ENCODE measurements around the gene FNIP1.

FNIP1 gene

DNA sequence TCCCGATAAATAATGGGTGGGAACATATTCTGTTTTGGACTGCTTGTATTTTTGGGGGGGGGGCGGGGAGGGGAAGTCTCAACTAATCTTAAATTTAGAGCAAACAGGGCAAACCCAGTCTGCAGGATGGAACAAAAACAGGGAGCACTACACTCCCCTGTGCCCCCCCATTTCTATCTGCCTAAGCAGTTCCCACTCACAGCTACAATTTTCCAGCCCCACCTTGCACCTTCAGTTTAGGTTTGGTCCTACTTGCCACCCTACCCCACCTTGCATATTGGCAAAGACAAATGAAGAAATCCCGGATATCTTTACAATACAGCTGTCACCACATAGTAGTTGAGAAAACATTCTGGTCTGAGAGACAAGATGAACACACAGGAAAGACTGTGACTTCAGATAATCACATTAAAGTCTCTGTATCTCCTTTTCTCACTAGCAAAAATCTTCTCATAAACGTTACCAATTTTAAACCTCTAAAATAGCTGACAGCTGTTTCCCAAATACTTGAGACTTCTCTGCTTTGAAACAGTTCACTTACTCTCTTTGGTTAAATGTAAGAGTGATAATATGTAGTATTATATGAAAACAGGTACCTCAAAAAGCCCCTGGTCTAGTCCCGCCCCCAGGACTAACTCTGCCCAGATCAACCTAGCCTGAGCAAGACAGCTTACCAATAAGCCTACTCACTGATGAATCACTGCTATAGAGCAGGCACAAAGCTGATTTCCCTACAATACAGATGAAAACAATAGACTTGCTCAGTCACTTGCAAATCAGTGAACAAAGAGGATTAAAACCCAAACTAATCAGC, 156.6 kb downstream of the FNIP1 start:
- H3K4me3 ChIP-seq (ENCODE audit: low read depth, low read length) = no peak overlapping the region
- no peak for DNase-seq (ENCODE audit: low read depth)
- no peak for TF ChIP-seq CTCF (IDR thresholded peaks at IDR 0.05; ENCODE audit: control insufficient read depth, extremely low read depth, insufficient read depth)

DNA sequence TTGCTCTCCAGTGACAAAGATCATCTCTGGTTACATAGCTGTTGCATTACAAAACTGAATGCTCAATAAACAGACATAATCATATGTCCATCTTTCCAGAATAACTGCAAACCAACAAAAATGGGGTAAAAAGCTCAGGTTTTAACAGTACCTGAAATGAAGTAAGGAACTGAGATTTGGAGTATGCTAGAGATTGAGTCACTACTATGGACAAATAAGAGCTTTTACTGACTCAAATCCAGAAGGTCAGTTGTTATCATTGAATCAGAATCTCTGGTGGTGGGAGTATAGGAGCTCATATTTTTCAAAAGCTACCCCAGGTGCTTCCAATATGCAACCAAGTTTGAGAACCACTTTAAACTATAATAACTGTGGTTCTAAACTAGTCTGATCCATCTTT, 157.7 kb downstream of the FNIP1 start:
- no peak for TF ChIP-seq CTCF (IDR thresholded peaks at IDR 0.05; ENCODE audit: control insufficient read depth, extremely low read depth, insufficient read depth)
- no peak for DNase-seq (ENCODE audit: low read depth)
- no peak overlapping the region for H3K4me3 ChIP-seq (ENCODE audit: low read depth, low read length)

GRCh38 chr5:131637694-131638093, 159.1 kb downstream of the FNIP1 start:
- TF ChIP-seq CTCF (IDR thresholded peaks at IDR 0.05; ENCODE audit: control insufficient read depth, extremely low read depth, insufficient read depth) = no peak
- no peak overlapping the region for H3K4me3 ChIP-seq (ENCODE audit: low read depth, low read length)
- DNase-seq (ENCODE audit: low read depth) = no peak

DNA sequence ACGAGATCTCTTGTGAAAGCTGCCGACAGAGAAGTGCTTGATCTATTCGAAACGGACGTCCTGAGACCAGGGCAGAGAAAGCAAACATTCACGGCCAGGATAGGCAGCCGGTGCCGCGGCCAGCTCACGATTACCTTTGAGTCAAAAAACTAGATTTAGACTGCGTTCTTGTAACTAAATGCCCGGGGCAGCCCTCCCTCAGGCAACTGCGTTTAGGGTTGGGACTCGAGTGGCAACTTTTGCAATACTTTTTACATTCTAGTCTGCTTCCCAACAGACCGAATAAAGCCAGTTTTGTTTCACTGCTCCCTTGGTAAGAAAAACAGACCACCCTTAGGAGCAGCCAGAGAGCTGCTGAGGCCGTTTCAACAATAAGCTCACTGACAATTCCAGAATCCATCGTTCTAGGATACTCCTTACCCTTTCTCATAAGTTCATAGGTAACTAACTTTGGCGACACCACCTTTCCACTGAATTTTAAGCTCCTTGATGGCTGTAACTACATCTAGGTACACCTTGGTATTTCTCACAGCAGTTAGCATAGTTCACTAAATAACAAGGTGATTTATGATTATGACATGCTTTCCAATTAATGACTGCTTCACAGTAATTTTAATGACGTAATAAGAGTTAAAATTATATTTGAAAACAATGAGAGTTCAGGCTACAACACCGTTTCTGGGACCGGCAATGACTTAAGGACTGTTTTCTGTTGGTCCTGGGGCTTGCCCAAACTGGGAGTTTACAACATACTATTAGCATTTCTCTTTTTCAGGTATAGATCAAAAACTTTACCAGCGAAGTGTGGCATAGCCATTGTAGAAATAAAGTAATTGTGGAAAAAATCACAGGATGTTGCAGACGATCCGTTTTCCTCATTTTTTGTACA, 160.9 kb downstream of the FNIP1 start:
- no peak for DNase-seq (ENCODE audit: low read depth)
- peak overlapping the region; percentile 74 for H3K4me3 ChIP-seq (ENCODE audit: low read depth, low read length)
- no peak for TF ChIP-seq CTCF (IDR thresholded peaks at IDR 0.05; ENCODE audit: control insufficient read depth, extremely low read depth, insufficient read depth)

GRCh38 chr5:131634996-131635683, 161.7 kb downstream of the FNIP1 start, which contains the start of gene RAPGEF6:
Gene RAPGEF6, minus strand, starts transcription at chr5:131635229. Its CDS starts 199 bp downstream, at chr5:131635030.
- peak within 1 kb of the TSS; percentile 74 for H3K4me3 ChIP-seq (ENCODE audit: low read depth, low read length)
- TF ChIP-seq CTCF (IDR thresholded peaks at IDR 0.05; ENCODE audit: control insufficient read depth, extremely low read depth, insufficient read depth) = no peak
- peak; percentile 99 for DNase-seq (ENCODE audit: low read depth)

GRCh38 chr5:131634666-131634995, 162.2 kb downstream of the FNIP1 start:
- no peak for TF ChIP-seq CTCF (IDR thresholded peaks at IDR 0.05; ENCODE audit: control insufficient read depth, extremely low read depth, insufficient read depth)
- no peak for DNase-seq (ENCODE audit: low read depth)
- peak overlapping the region; percentile 74 for H3K4me3 ChIP-seq (ENCODE audit: low read depth, low read length)
